Stimulated activated CD4-positive, alpha-beta T cell treated with anti-CD3 and anti-CD28 coated beads, TNF-alpha, amount 100 ng/mL, for 24 hours (primary cell): Measurements from ENCODE around the gene DYNC1LI1.
"Not testable (repeated sequence)": the region's sequence is repeated elsewhere in the genome, so short reads cannot be mapped to it uniquely, and the experiment has no call there.

Source experiments
- DNase-seq, 3 experiments: peaks; one replicate each; pipeline ENCODE4 v3.0.0-alpha.2; 2020; ENCODE audit warnings: low read depth in 3 of 3

Gene DYNC1LI1

GRCh38 chr3:32583708-32584107 lies 13.1 kb upstream of the DYNC1LI1 start:
- DNase-seq, result no peak

- not testable (repeated sequence) for DNase-seq
These were observed 8.0 kb upstream of the DYNC1LI1 start for GRCh38 chr3:32578669-32579068.

- no peak for DNase-seq
These were observed 7.2 kb upstream of the DYNC1LI1 start for GRCh38 chr3:32577581-32578556.

GRCh38 chr3:32577174-32577573 lies 6.5 kb upstream of the DYNC1LI1 start:
- DNase-seq, result no peak

GRCh38 chr3:32575451-32576113 lies 4.9 kb upstream of the DYNC1LI1 start:
- no peak for DNase-seq

- DNase-seq, result no peak
These were observed 481 bp upstream of the DYNC1LI1 start for GRCh38 chr3:32571192-32571485.

GRCh38 chr3:32569540-32570420 lies 878 bp downstream of the DYNC1LI1 start:
- peak in 2 of 3 experiments; percentile 22 to 53 for DNase-seq

GRCh38 chr3:32568953-32569352 lies 1.7 kb downstream of the DYNC1LI1 start:
- DNase-seq, result no peak

- DNase-seq, result no peak
These were observed 6.5 kb downstream of the DYNC1LI1 start for GRCh38 chr3:32564195-32564594.

- no peak for DNase-seq
These were observed 8.0 kb downstream of the DYNC1LI1 start for GRCh38 chr3:32562640-32563039.

- no peak for DNase-seq
These were observed 12.9 kb downstream of the DYNC1LI1 start for GRCh38 chr3:32557640-32558352.

- DNase-seq, result no peak
These were observed 14.3 kb downstream of the DYNC1LI1 start for GRCh38 chr3:32556332-32556731.

GRCh38 chr3:32553973-32554372 lies 16.7 kb downstream of the DYNC1LI1 start:
- DNase-seq, result no peak

GRCh38 chr3:32553459-32553858 lies 17.2 kb downstream of the DYNC1LI1 start:
- no peak for DNase-seq

GRCh38 chr3:32552013-32552412 lies 18.6 kb downstream of the DYNC1LI1 start:
- DNase-seq, result no peak

- DNase-seq, result no peak
These were observed 19.2 kb downstream of the DYNC1LI1 start for GRCh38 chr3:32551496-32551895.

- DNase-seq, result no peak
These were observed 19.6 kb downstream of the DYNC1LI1 start for GRCh38 chr3:32551087-32551486.

GRCh38 chr3:32545305-32545704 lies 25.4 kb downstream of the DYNC1LI1 start:
- DNase-seq, result no peak

- DNase-seq, result no peak
These were observed 25.8 kb downstream of the DYNC1LI1 start for GRCh38 chr3:32544894-32545293.

GRCh38 chr3:32542807-32543206 lies 27.9 kb downstream of the DYNC1LI1 start:
- no peak for DNase-seq

GRCh38 chr3:32540899-32541298 lies 29.8 kb downstream of the DYNC1LI1 start:
- no peak for DNase-seq
